Stomach smooth muscle (tissue), 2 donors: ENCODE data around the gene PLPPR5.

Source experiments
- H3K27ac ChIP-seq: one replicate; pipeline ENCODE4 v1.7.0; 2013; ENCODE audit warnings: mild to moderate bottlenecking, low read length, inconsistent platforms
- H3K27me3 ChIP-seq, 2 donors: one replicate each; pipeline ENCODE4 v1.7.0; 2013; ENCODE audit warnings: low read length in 2 of 2; ENCODE audit not compliant: insufficient read depth in 2 of 2, control insufficient read depth in 1 of 2
- H3K36me3 ChIP-seq, 2 donors: one replicate each; pipeline ENCODE4 v1.7.0; 2013; ENCODE audit warnings: low read length in 2 of 2; ENCODE audit not compliant: control insufficient read depth in 2 of 2, insufficient read depth in 2 of 2
- H3K4me1 ChIP-seq: one replicate; pipeline ENCODE4 v1.7.0; 2013; ENCODE audit warnings: low read length; ENCODE audit not compliant: control insufficient read depth, insufficient read depth
- H3K4me3 ChIP-seq, 2 donors: one replicate each; pipeline ENCODE4 v1.7.0; 2013; ENCODE audit warnings: low read length in 2 of 2
- H3K9ac ChIP-seq, 2 donors: one replicate each; pipeline ENCODE4 v1.7.0; 2013; ENCODE audit warnings: low read length in 2 of 2, mild to moderate bottlenecking in 1 of 2
- H3K9me3 ChIP-seq, 2 donors: one replicate each; pipeline ENCODE4 v1.7.0; 2013; ENCODE audit warnings: low read length in 2 of 2; ENCODE audit not compliant: control insufficient read depth in 2 of 2
- donor health status: healthy.
- donor health status: Pancreatic carcinoma.

PLPPR5 gene

DNA sequence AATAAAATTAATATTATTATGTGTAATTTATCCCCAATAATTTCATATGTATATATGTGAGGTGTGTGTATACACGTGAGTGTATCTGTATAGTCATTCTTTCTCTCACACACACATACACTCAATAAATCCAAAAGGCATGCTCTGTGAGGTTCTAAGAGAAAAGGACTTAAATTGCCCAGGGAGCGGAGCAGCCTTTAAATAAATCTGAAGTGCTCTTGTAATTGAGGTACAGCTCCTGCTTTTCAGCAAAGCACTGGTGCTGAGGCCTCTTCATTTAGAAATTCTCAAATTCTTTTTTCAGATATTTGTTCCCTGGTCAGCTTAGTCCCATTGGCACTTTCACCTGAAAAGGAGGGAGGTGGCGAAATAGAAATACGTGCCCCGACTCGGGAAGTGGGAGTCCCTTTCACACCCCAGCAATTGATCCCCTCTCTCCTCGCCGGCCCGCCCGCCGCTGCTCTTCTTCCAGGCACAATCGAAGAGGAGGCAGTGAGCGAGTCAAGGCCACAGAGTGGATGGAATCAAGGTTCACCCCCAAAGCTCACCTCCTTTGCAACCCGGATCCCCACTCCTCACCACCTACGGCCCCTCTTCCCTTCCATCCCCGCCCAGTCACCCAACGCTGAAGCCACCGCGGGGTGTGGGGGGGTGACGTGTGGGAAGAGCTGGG lies 944 bp downstream of the PLPPR5 start:
- peaks cover 21 to 26% of the 10 kb centered on the region in 2 donors for H3K27me3 ChIP-seq
- no peak overlapping the region for H3K4me3 ChIP-seq
- H3K9ac ChIP-seq = no peak overlapping the region

DNA sequence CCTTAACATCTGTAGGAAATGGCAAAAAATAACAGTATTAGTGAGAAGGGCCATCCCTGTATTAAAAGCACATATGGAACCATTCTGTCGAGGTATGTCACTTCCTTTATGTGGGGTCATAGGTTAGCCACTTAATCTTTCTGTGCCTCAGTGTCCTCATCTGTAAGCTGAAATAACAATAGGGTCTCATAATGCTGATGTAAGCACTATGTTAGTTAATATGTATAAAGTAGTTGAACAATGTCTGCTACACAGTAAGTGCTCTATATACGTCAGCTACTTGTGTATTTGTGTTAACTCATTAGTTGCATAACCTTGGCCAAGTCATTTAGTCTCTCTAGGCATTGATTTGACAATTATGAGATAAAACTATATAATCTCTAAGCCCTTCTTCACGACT lies 11.8 kb downstream of the PLPPR5 start:
- H3K4me1 ChIP-seq = no peaks in the 10 kb centered on the region
- no peak overlapping the region for H3K27ac ChIP-seq
- no peak overlapping the region for H3K4me3 ChIP-seq
- H3K27me3 ChIP-seq = no peaks in the 10 kb centered on the region
- no peaks in the 10 kb centered on the region for H3K36me3 ChIP-seq
- H3K9ac ChIP-seq = no peak overlapping the region
- H3K9me3 ChIP-seq = no peaks in the 10 kb centered on the region

More for the DNA sequence above, 944 bp downstream of the PLPPR5 start:
- Histone ChIP-seq H3K27ac (no peak overlapping the region), H3K9me3 (no peaks in the 10 kb centered on the region), H3K36me3 (no peaks in the 10 kb centered on the region), H3K4me1 (no peaks in the 10 kb centered on the region)

DNA sequence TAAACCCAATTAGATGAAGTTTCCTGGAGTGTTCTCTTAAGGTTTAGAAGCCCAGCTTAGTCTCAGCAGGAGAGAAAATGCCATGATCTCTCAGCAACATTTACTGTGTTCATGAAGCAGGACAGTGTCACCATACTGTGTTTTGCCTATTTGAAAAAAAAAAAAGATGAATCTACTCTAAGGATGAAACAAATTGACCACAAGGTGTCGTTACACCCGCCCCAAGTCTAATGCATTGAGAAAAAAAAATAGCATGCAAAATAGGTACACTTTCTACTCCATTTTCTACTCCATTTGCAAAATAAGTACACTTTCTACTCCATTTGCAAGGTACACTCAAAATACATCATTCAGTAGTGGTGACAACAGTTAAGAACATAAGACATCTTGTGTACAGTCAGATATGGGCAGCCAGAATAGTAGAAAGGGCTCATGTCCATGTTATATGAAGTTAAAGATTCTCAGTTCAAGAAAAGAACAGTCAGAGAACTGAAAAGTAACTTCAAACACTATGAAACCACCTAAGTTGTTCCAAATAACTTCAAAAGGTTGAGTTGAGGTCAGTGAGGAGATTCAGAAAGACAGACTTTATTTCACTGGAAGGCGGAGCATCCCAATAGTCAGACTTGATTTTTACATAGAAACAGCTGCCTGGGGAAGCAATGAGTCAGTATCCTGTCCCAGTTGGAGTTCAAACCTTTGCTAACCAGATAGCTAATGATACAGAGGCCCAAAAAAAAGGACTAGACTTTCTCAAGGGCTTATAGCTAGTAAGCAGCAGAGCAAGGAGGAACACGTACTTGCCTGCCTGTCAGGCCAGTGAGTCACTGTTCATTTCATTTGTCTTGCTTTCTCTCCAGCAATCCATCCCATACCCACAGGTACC lies 13.3 kb downstream of the PLPPR5 start:
- Histone ChIP-seq H3K36me3 (no peaks in the 10 kb centered on the region), H3K4me3 (no peak overlapping the region), H3K9me3 (no peaks in the 10 kb centered on the region), H3K27ac (no peak overlapping the region), H3K9ac (no peak overlapping the region), H3K4me1 (no peaks in the 10 kb centered on the region), H3K27me3 (no peaks in the 10 kb centered on the region)

DNA sequence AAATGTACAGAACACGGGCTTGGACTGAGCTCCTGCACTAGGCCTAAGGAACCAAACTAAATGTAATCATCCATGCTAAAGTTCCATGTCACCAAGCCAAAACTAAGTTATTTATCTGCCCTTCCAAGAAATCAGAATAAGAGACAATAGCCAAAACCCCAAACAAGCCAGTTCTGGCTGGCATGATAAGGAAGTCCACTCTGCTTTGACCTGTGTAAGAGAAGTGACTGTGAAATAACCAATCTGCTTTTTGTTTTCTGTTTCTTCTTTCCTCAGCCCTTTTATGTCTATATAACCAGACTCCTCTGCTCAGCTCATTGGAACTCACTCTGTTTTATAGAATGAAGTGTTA lies 15.1 kb downstream of the PLPPR5 start:
- Histone ChIP-seq H3K9me3 (no peaks in the 10 kb centered on the region), H3K27me3 (no peaks in the 10 kb centered on the region), H3K36me3 (no peaks in the 10 kb centered on the region), H3K4me1 (no peaks in the 10 kb centered on the region), H3K27ac (no peak overlapping the region), H3K4me3 (no peak overlapping the region), H3K9ac (no peak overlapping the region)

GRCh38 chr1:98988904-98989555 lies 15.6 kb downstream of the PLPPR5 start:
- H3K9me3 ChIP-seq = no peaks in the 10 kb centered on the region
- H3K9ac ChIP-seq = no peak overlapping the region
- no peaks in the 10 kb centered on the region for H3K36me3 ChIP-seq
- no peak overlapping the region for H3K27ac ChIP-seq
- H3K27me3 ChIP-seq = no peaks in the 10 kb centered on the region
- no peak overlapping the region for H3K4me3 ChIP-seq
- H3K4me1 ChIP-seq = no peaks in the 10 kb centered on the region

DNA sequence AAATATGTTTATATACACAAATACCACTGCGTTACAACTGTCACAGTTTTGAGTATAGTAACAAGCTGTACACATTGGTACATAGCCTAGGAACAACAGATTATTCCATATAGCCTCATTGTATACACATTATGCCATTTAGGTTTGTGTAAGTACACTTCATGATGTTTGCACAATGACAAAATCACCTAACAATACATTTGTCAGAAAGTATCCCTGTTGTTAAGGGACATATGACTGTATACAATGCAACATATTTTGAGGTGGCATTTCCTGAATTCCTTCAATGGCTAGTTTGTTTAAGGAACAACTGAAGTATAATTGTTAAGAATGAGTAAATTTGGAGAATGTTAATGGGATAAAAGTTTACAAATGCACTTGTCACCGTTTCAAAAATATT lies 19.0 kb downstream of the PLPPR5 start:
- Histone ChIP-seq H3K4me3 (no peak overlapping the region), H3K27me3 (no peaks in the 10 kb centered on the region), H3K27ac (no peak overlapping the region), H3K9ac (no peak overlapping the region), H3K9me3 (no peaks in the 10 kb centered on the region), H3K36me3 (no peaks in the 10 kb centered on the region), H3K4me1 (no peaks in the 10 kb centered on the region)

DNA sequence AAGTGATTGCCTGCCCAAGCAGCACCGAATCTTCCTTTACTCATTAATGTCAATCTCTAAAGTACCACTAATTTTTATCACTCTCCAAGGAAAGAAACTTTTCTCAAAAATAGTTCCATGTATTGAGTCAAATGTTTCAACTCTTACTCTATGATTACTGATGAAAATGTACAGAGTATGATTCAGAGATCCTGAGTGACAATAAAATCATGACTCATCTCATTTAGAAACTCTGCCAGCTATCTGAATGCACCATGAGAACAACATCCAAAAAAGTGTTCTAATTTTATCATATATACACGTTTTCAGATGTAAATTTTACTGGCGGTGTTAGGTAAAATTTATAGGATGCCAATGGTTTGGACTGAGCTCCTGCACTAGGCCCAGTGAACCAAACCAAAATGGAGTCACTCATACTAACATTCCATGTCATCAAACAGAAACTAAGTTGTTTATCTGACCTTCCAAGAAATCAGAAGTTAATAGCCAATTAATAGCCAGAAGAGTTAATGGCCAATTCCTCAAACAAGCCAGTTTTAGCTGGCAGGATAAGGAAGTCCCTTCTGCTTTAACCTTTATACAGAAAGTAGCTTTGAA lies 22.6 kb downstream of the PLPPR5 start:
- Histone ChIP-seq H3K36me3 (no peaks in the 10 kb centered on the region), H3K27me3 (no peaks in the 10 kb centered on the region), H3K27ac (no peak overlapping the region), H3K4me3 (no peak overlapping the region), H3K9ac (no peak overlapping the region), H3K9me3 (no peaks in the 10 kb centered on the region), H3K4me1 (no peaks in the 10 kb centered on the region)

- no peak overlapping the region for H3K27ac ChIP-seq
- no peak overlapping the region for H3K9ac ChIP-seq
- H3K36me3 ChIP-seq = no peaks in the 10 kb centered on the region
- no peak overlapping the region for H3K4me3 ChIP-seq
- H3K9me3 ChIP-seq = no peaks in the 10 kb centered on the region
- no peaks in the 10 kb centered on the region for H3K27me3 ChIP-seq
- H3K4me1 ChIP-seq = no peaks in the 10 kb centered on the region
Observed at GRCh38 chr1:98979463-98979862, 25.2 kb downstream of the PLPPR5 start.

GRCh38 chr1:98975810-98976209 lies 28.9 kb downstream of the PLPPR5 start:
- H3K27me3 ChIP-seq = no peaks in the 10 kb centered on the region
- no peak overlapping the region for H3K27ac ChIP-seq
- H3K36me3 ChIP-seq = no peaks in the 10 kb centered on the region
- no peak overlapping the region for H3K9ac ChIP-seq
- H3K4me1 ChIP-seq = no peaks in the 10 kb centered on the region
- H3K9me3 ChIP-seq = no peaks in the 10 kb centered on the region
- H3K4me3 ChIP-seq = no peak overlapping the region

DNA sequence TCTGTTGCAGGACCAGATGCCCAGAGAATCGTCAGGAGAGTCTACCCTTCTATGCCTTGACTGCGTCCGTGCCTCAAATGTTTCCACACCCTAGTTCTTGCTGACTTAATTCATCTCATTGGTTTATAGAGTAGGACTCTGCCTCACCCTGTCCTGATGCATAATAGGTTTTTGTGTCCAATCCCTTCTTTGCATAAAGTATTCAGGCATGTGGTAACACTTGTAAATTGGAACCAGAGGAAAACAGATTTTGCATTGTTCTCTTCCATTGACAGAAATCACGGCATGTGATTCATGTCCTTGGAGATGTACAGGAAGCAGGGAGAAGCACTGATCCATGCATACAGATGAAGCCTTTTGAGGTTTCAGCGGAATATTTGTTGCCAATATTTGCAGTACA lies 29.5 kb downstream of the PLPPR5 start:
- Histone ChIP-seq H3K36me3 (no peaks in the 10 kb centered on the region), H3K27me3 (no peaks in the 10 kb centered on the region), H3K9ac (no peak overlapping the region), H3K4me3 (no peak overlapping the region), H3K9me3 (no peaks in the 10 kb centered on the region), H3K27ac (no peak overlapping the region), H3K4me1 (no peaks in the 10 kb centered on the region)
